Measurements from ENCODE around the gene LATS1. TPM values are rescaled to one million over a fixed set of nuclear protein-coding genes. Genes with fewer than 3 reads are reported as not detected.

LATS1 gene
- total RNA-seq, 1 experiment from 2014 or later: 20.7 TPM

GRCh38 chr6:149701714-149702113 is 16.2 kb downstream of the LATS1 start:
- H3K9me3 Mint-ChIP-seq (ENCODE audit: low read depth, unreplicated experiment): no peaks in the 10 kb centered on the region
- no peaks in the 10 kb centered on the region for H3K27me3 Mint-ChIP-seq (ENCODE audit: unreplicated experiment)
- intact Hi-C loops (cut with micrococcal nuclease; ENCODE audit: unreplicated experiment): no loop called here
- no peak overlapping the region for H3K4me3 Mint-ChIP-seq (ENCODE audit: low read depth, unreplicated experiment)
- DNase-seq: no peak
- CTCF ChIA-PET: interaction anchor here (0.7 kb wide), 1 partner anchor 15 kb away, joined by 3 read pairs; no protein-coding TSS in a partner anchor
- no peaks in the 10 kb centered on the region for H3K36me3 Mint-ChIP-seq (ENCODE audit: insufficient read depth, unreplicated experiment)
- BruUV-seq (replicated peaks): no TSS peak
- no peak for TF ChIP-seq CTCF (IDR thresholded peaks at IDR 0.05; ENCODE audit: unreplicated experiment)
- H3K4me1 Mint-ChIP-seq (ENCODE audit: low read depth, unreplicated experiment): no peaks in the 10 kb centered on the region
- no peak overlapping the region for H3K27ac Mint-ChIP-seq (ENCODE audit: unreplicated experiment)

- Mint-ChIP-seq H3K4me1 (ENCODE audit: low read depth, unreplicated experiment) (no peaks in the 10 kb centered on the region), H3K36me3 (ENCODE audit: insufficient read depth, unreplicated experiment) (no peaks in the 10 kb centered on the region), H3K4me3 (ENCODE audit: low read depth, unreplicated experiment) (no peak overlapping the region), H3K27ac (ENCODE audit: unreplicated experiment) (no peak overlapping the region), H3K27me3 (ENCODE audit: unreplicated experiment) (no peaks in the 10 kb centered on the region), H3K9me3 (ENCODE audit: low read depth, unreplicated experiment) (no peaks in the 10 kb centered on the region)
- CTCF ChIA-PET: no interaction called here
- no peak for TF ChIP-seq CTCF (IDR thresholded peaks at IDR 0.05; ENCODE audit: unreplicated experiment)
- intact Hi-C loops (cut with micrococcal nuclease; ENCODE audit: unreplicated experiment): no loop called here
- no peak for DNase-seq
- no TSS peak for BruUV-seq (replicated peaks)
These were observed 18.8 kb downstream of the LATS1 start for GRCh38 chr6:149699150-149699549.

DNA sequence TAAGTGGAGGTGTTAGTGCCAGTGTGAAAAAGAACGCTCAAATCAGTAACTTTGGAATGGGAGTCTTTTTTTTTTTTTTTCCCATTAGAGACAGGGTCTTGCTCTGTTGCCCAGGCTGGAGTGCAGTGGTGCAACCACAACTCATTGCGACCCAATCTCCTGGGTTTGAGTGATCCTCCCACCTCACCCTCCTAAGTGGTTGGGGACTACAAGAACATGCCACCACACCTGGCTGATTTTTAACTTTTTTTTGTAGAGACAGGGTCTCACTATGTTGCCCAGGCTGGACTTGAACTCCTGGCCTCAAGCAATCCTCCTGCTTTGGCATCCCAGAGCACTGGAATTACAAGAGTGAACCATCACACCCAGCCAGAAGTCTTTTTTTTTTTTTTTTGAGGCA is 19.7 kb downstream of the LATS1 start:
- H3K27me3 Mint-ChIP-seq (ENCODE audit: unreplicated experiment): no peaks in the 10 kb centered on the region
- peaks cover 6% of the 10 kb centered on the region for H3K36me3 Mint-ChIP-seq (ENCODE audit: insufficient read depth, unreplicated experiment)
- H3K4me1 Mint-ChIP-seq (ENCODE audit: low read depth, unreplicated experiment): no peaks in the 10 kb centered on the region
- no peak overlapping the region for H3K27ac Mint-ChIP-seq (ENCODE audit: unreplicated experiment)
- DNase-seq: no peak
- no peak overlapping the region for H3K4me3 Mint-ChIP-seq (ENCODE audit: low read depth, unreplicated experiment)
- CTCF ChIA-PET: no interaction called here
- H3K9me3 Mint-ChIP-seq (ENCODE audit: low read depth, unreplicated experiment): no peaks in the 10 kb centered on the region
- no peak for TF ChIP-seq CTCF (IDR thresholded peaks at IDR 0.05; ENCODE audit: unreplicated experiment)
- BruUV-seq (replicated peaks): no TSS peak
- intact Hi-C loops (cut with micrococcal nuclease; ENCODE audit: unreplicated experiment): no loop called here

- no peak for TF ChIP-seq CTCF (IDR thresholded peaks at IDR 0.05; ENCODE audit: unreplicated experiment)
- CTCF ChIA-PET: no interaction called here
- Mint-ChIP-seq H3K36me3 (ENCODE audit: insufficient read depth, unreplicated experiment) (peaks cover 6% of the 10 kb centered on the region), H3K4me1 (ENCODE audit: low read depth, unreplicated experiment) (no peaks in the 10 kb centered on the region), H3K27ac (ENCODE audit: unreplicated experiment) (no peak overlapping the region), H3K4me3 (ENCODE audit: low read depth, unreplicated experiment) (no peak overlapping the region), H3K9me3 (ENCODE audit: low read depth, unreplicated experiment) (no peaks in the 10 kb centered on the region), H3K27me3 (ENCODE audit: unreplicated experiment) (no peaks in the 10 kb centered on the region)
- no TSS peak for BruUV-seq (replicated peaks)
- DNase-seq: no peak
- intact Hi-C loops (cut with micrococcal nuclease; ENCODE audit: unreplicated experiment): no loop called here
These were observed 21.0 kb downstream of the LATS1 start for GRCh38 chr6:149696901-149697300.
